IMR-90 (cell line): ENCODE results near the gene UXS1. TPM values are rescaled to one million over a fixed set of nuclear protein-coding genes. Genes with fewer than 3 reads are reported as not detected.

Source experiments
- ATAC-seq: fragments of 200-7000 bp; cut with Tn5 transposase; 2 replicates; pipeline ENCODE4 v1.9.1; 2020; ENCODE audit warnings: low read depth, mild to moderate bottlenecking, moderate library complexity
- BruUV-seq: library from RNA; stranded (reverse); fragments of 400-500 nt; replicated peaks from 2 replicates; lab custom pipeline; 2021; lab: Mats Ljungman, UMichigan
- CTCF ChIA-PET: fragments of 300-600 bp; formaldehyde crosslinking; extraction: SDS; loops from one replicate; lab custom pipeline; 2021; ENCODE audit warnings: antibody characterized with exemption; lab: Yijun Ruan, JAX
- POLR2A ChIA-PET: fragments of 300-600 bp; sonication (Branson Sonifier 250); formaldehyde crosslinking; loops from one replicate; lab custom pipeline; 2022; ENCODE audit warnings: antibody characterized with exemption; ENCODE audit not compliant: unreplicated experiment; lab: Charles Lee
- DNase-seq: peaks from one replicate; pipeline ENCODE4 v3.0.0; 2013
- H2AFZ ChIP-seq: replicated peaks from 2 replicates; pipeline ENCODE3; 2013; ENCODE audit warnings: low read length, mild to moderate bottlenecking; ENCODE audit not compliant: poor library complexity
- H2AK5ac ChIP-seq: 2 replicates; pipeline ENCODE4 v1.6.1; 2013; ENCODE audit warnings: low read depth, low read length, inconsistent platforms
- H2AK9ac ChIP-seq: replicated peaks from 2 replicates; pipeline ENCODE3; 2013; ENCODE audit warnings: mild to moderate bottlenecking, low read depth, low read length, moderate library complexity; ENCODE audit not compliant: poor library complexity
- H2BK120ac ChIP-seq: 2 replicates; pipeline ENCODE4 v1.6.1; 2013; ENCODE audit warnings: low read depth, low read length, inconsistent platforms
- H2BK15ac ChIP-seq: 3 replicates; pipeline ENCODE4 v1.6.1; 2013; ENCODE audit warnings: low read depth, low read length, inconsistent platforms
- H2BK20ac ChIP-seq: 2 replicates; pipeline ENCODE4 v1.6.1; 2013; ENCODE audit warnings: low read depth, mild to moderate bottlenecking, inconsistent platforms, low read length, moderate library complexity
- H2BK5ac ChIP-seq: 2 replicates; pipeline ENCODE4 v1.6.1; 2013; ENCODE audit warnings: mild to moderate bottlenecking, low read depth, low read length, inconsistent platforms; ENCODE audit not compliant: poor library complexity, severe bottlenecking
- H3K14ac ChIP-seq: replicated peaks from 2 replicates; pipeline ENCODE4 v1.6.1; 2013; ENCODE audit warnings: low read depth, low read length, inconsistent platforms
- H3K18ac ChIP-seq: 2 replicates; pipeline ENCODE4 v1.6.1; 2013; ENCODE audit warnings: low read depth, low read length, control low read depth
- H3K23ac ChIP-seq: 2 replicates; pipeline ENCODE4 v1.6.1; 2013; ENCODE audit warnings: low read depth, low read length, inconsistent platforms
- H3K27ac ChIP-seq: 2 replicates; pipeline ENCODE4 v1.5.1; 2013; ENCODE audit warnings: mild to moderate bottlenecking, control low read depth, low read length; ENCODE audit not compliant: insufficient read depth
- H3K27me3 ChIP-seq: 2 replicates; pipeline ENCODE4 v1.6.1; 2013; ENCODE audit warnings: low read length; ENCODE audit not compliant: control insufficient read depth, insufficient read depth
- H3K36me3 ChIP-seq: 2 replicates; pipeline ENCODE4 v1.6.1; 2013; ENCODE audit warnings: low read length, mixed read lengths; ENCODE audit not compliant: control insufficient read depth, insufficient read depth
- H3K4ac ChIP-seq: 2 replicates; pipeline ENCODE4 v1.6.1; 2013; ENCODE audit warnings: low read depth, low read length, inconsistent platforms
- H3K4me1 ChIP-seq: 2 replicates; pipeline ENCODE4 v1.6.1; 2013; ENCODE audit warnings: low read length, mixed read lengths; ENCODE audit not compliant: control insufficient read depth, insufficient read depth
- H3K4me2 ChIP-seq: 2 replicates; pipeline ENCODE4 v1.6.1; 2013; ENCODE audit warnings: low read depth, mild to moderate bottlenecking, control low read depth, low read length, moderate library complexity
- H3K4me3 ChIP-seq: 2 replicates; pipeline ENCODE4 v1.5.1; 2013; ENCODE audit warnings: low read depth, mild to moderate bottlenecking, control low read depth, low read length, moderate library complexity; ENCODE audit not compliant: insufficient read depth
- H3K56ac ChIP-seq: 2 replicates; pipeline ENCODE4 v1.6.1; 2013; ENCODE audit warnings: low read length, inconsistent platforms; ENCODE audit not compliant: insufficient read depth; ENCODE audit errors: extremely low read depth
- H3K79me1 ChIP-seq, 2 experiments: 2 replicates each; pipeline ENCODE4 v1.6.1; 2013; ENCODE audit warnings: low read length in 2 of 2, inconsistent platforms in 1 of 2, low read depth in 1 of 2
- H3K9ac ChIP-seq: 2 replicates; pipeline ENCODE4 v1.6.1; 2013; ENCODE audit warnings: low read depth, low read length, control low read depth
- H3K9me1 ChIP-seq: 2 replicates; pipeline ENCODE4 v1.6.1; 2013; ENCODE audit warnings: low read length, inconsistent platforms; ENCODE audit not compliant: insufficient read depth
- H3K9me3 ChIP-seq: 2 replicates; pipeline ENCODE4 v1.6.1; 2013; ENCODE audit warnings: low read length; ENCODE audit not compliant: control insufficient read depth, insufficient read depth
- H4K20me1 ChIP-seq: 2 replicates; pipeline ENCODE4 v1.6.1; 2013; ENCODE audit warnings: low read length, inconsistent platforms; ENCODE audit not compliant: insufficient read depth
- H4K5ac ChIP-seq: 2 replicates; pipeline ENCODE4 v1.6.1; 2013; ENCODE audit warnings: mild to moderate bottlenecking, low read depth, low read length, control low read depth
- H4K8ac ChIP-seq, 2 experiments: 2 replicates each; pipeline ENCODE4 v1.6.1; 2013; ENCODE audit warnings: low read depth in 2 of 2, low read length in 2 of 2, control low read depth in 1 of 2, inconsistent platforms in 1 of 2
- H4K91ac ChIP-seq: 2 replicates; pipeline ENCODE4 v1.6.1; 2013; ENCODE audit warnings: low read depth, low read length, inconsistent platforms; ENCODE audit not compliant: insufficient read depth
- CEBPB ChIP-seq: IDR thresholded peaks from 2 replicates; pipeline ENCODE4 v1.6.1; 2012; ENCODE audit warnings: low read depth, low read length, improper control_type of control experiment
- CHD1 ChIP-seq: IDR thresholded peaks from 2 replicates; pipeline ENCODE4 v1.6.1; 2012; ENCODE audit warnings: low read depth, low read length, improper control_type of control experiment
- CTCF ChIP-seq: conservative IDR thresholded peaks from 2 replicates; pipeline ENCODE4 v1.5.1; 2012; ENCODE audit warnings: mild to moderate bottlenecking, low read depth, low read length, improper control_type of control experiment
- ELK1 ChIP-seq: fragments of 150-350 bp; IDR thresholded peaks from 2 replicates; pipeline ENCODE4 v1.6.1; 2016; ENCODE audit warnings: low read depth, mild to moderate bottlenecking, low read length, moderate library complexity, borderline replicate concordance
- FOS ChIP-seq: fragments of 150-350 bp; IDR thresholded peaks from 2 replicates; pipeline ENCODE4 v1.6.1; 2016; ENCODE audit warnings: low read depth, low read length
- MAZ ChIP-seq: IDR thresholded peaks from 2 replicates; pipeline ENCODE4 v1.6.1; 2012; ENCODE audit warnings: low read depth, mild to moderate bottlenecking, low read length, improper control_type of control experiment, moderate library complexity, borderline replicate concordance
- MXI1 ChIP-seq: IDR thresholded peaks from 2 replicates; pipeline ENCODE4 v1.6.1; 2012; ENCODE audit warnings: low read depth, mild to moderate bottlenecking, low read length, moderate library complexity, borderline replicate concordance
- NFE2L2 ChIP-seq: fragments of 150-350 bp; IDR thresholded peaks from 2 replicates; pipeline ENCODE4 v1.6.1; 2016; ENCODE audit warnings: low read depth, mild to moderate bottlenecking, low read length
- RAD21 ChIP-seq: IDR thresholded peaks from 2 replicates; pipeline ENCODE4 v1.6.1; 2012; ENCODE audit warnings: low read length, improper control_type of control experiment
- RCOR1 ChIP-seq: IDR thresholded peaks from 2 replicates; pipeline ENCODE4 v1.6.1; 2012; ENCODE audit warnings: mild to moderate bottlenecking, low read length, improper control_type of control experiment; ENCODE audit not compliant: insufficient replicate concordance
- RFX5 ChIP-seq: IDR thresholded peaks from 2 replicates; pipeline ENCODE4 v1.8.0; 2012; ENCODE audit warnings: low read depth, mild to moderate bottlenecking, low read length, moderate library complexity
- SMC3 ChIP-seq: fragments of 150-350 bp; IDR thresholded peaks from 2 replicates; pipeline ENCODE4 v1.6.1; 2016; ENCODE audit warnings: low read depth, mild to moderate bottlenecking, antibody characterized with exemption, low read length, moderate library complexity
- USF2 ChIP-seq: fragments of 150-350 bp; IDR thresholded peaks from 2 replicates; pipeline ENCODE4 v1.6.1; 2017; ENCODE audit warnings: mild to moderate bottlenecking, antibody characterized with exemption, low read length, low read depth
- WGBS, 2 experiments: methylation state at CpG; one replicate each; pipeline versions ENCODE4 v1.1.5 to v1.1.7; 2013; ENCODE audit warnings: missing lambda C conversion rate in 2 of 2; ENCODE audit not compliant: insufficient read length in 1 of 2; ENCODE audit errors: extremely low coverage in 2 of 2; 5-methylcytosine and 5-hydroxymethylcytosine counted together
- dilution Hi-C: fragments of 300-500 bp; cut with HindIII; formaldehyde crosslinking; loops from one replicate; pipeline ENCODE4 v1.14.3; 2018; ENCODE audit warnings: low sequenced_read_pairs; ENCODE audit not compliant: unreplicated experiment
- in situ Hi-C: fragments of 300-500 bp; cut with MboI; formaldehyde crosslinking; loops from 3 replicates; pipeline ENCODE4 v1.14.3; 2019; ENCODE audit warnings: low sequenced_read_pairs, inconsistent platforms, mixed read lengths
- intact Hi-C: fragments of 100-400 bp; cut with micrococcal nuclease; formaldehyde crosslinking; loops from 2 replicates; pipeline ENCODE4 v1.10.0; 2022
- polyA plus RNA-seq, 3 experiments: library from polyadenylated mRNA; depleted of rRNA; stranded (reverse); fragments of >200 nt; gene quantifications; 2 replicates each; pipeline ENCODE4 v1.2.3, GENCODE V29; 2012; ENCODE audit warnings: low replicate concordance in 1 of 3
- total RNA-seq: library from RNA; depleted of rRNA; stranded (reverse); fragments of >200 nt; gene quantifications from 2 replicates; pipeline ENCODE4 v1.2.3, GENCODE V29; 2012

The UXS1 gene
- total and polyA plus RNA-seq, 2 of the 4 experiments (the other 2 are of a cell fraction) = 33.7 to 54.3 TPM

- no peak overlapping the region for H2BK15ac ChIP-seq
- H3K23ac ChIP-seq = no peak overlapping the region
- BruUV-seq = no TSS peak
- DNase-seq (no peak), ATAC-seq (no peak)
- no peaks in the 10 kb centered on the region for H3K4me1 ChIP-seq
- in situ Hi-C loops (no loop called here), intact Hi-C loops (no loop called here), dilution Hi-C loops (no loop called here)
- H3K9me3 ChIP-seq = no peaks in the 10 kb centered on the region
- H3K56ac ChIP-seq = no peak overlapping the region
- peaks cover 18% of the 10 kb centered on the region for H3K36me3 ChIP-seq
- peaks cover 0 to 12% of the 10 kb centered on the region in 2 experiments; a peak in 2 of 4 replicates for H3K79me1 ChIP-seq
- H3K18ac ChIP-seq = no peak overlapping the region
- no peak overlapping the region for H2AK9ac ChIP-seq
- peaks cover 15% of the 10 kb centered on the region; the same call in 1 of the 2 replicates for H4K20me1 ChIP-seq
- no peak overlapping the region for H2AK5ac ChIP-seq
- 96% methylated on average over 11 of the region's 13 CpGs; no CpG with 5 or more reads in 1 of the 2 experiments for WGBS, 2 experiments
- H2BK5ac ChIP-seq = no peak overlapping the region
- H4K8ac ChIP-seq = no peak overlapping the region
- no peak overlapping the region for H3K4ac ChIP-seq
- H3K27ac ChIP-seq = no peak overlapping the region
- no peak overlapping the region for H3K4me2 ChIP-seq
- H3K14ac ChIP-seq = no peak overlapping the region
- no peak overlapping the region for H3K9ac ChIP-seq
- H4K5ac ChIP-seq = no peak overlapping the region
- no peak overlapping the region for H4K91ac ChIP-seq
- peaks cover 17% of the 10 kb centered on the region for H3K9me1 ChIP-seq
- POLR2A ChIA-PET = no interaction called here
- H3K4me3 ChIP-seq = no peak overlapping the region
- H2BK120ac ChIP-seq = no peak overlapping the region
- CTCF ChIA-PET = no interaction called here
- TF ChIP-seq SMC3 = no peak
- no peak for TF ChIP-seq RFX5
- TF ChIP-seq RAD21 = no peak
- no peak for TF ChIP-seq CTCF
- TF ChIP-seq USF2 = no peak
- no peak for TF ChIP-seq FOS
- TF ChIP-seq MXI1 = no peak
- TF ChIP-seq NFE2L2 = no peak
- TF ChIP-seq CEBPB = no peak
- TF ChIP-seq MAZ = no peak
- TF ChIP-seq CHD1 = no peak
- TF ChIP-seq RCOR1 = no peak
- TF ChIP-seq ELK1 = no peak
- no peak overlapping the region for H2AFZ ChIP-seq
- H2BK20ac ChIP-seq = no peak overlapping the region
- no peaks in the 10 kb centered on the region for H3K27me3 ChIP-seq
These were observed 80.6 kb downstream of the UXS1 start for GRCh38 chr2:106113361-106113966.
